Measurements from ENCODE around the gene TESPA1. TPM values are rescaled to one million over a fixed set of nuclear protein-coding genes. Genes with fewer than 3 reads are reported as not detected.

The TESPA1 gene
- total and polyA plus RNA-seq, 2 of the 8 experiments (the other 6 are each of a cell fraction or from before 2014, with no cell fraction given), result not detected

GRCh38 chr12:54961190-54961589 is 23.4 kb downstream of the TESPA1 start:
- FAIRE-seq, result no peak
- CTCF ChIA-PET (ENCODE audit: partially characterized antibody), result interaction anchor here (0.7 to 7.1 kb wide), 11 partner anchors 11 to 259 kb away, joined by 3 to 89 read pairs (median 10); partner anchors contain the start of gene MUCL1
- TF ChIP-seq FOSL1 (IDR thresholded peaks at IDR 0.05; ENCODE audit: insufficient read depth, low read depth, low read length), result no peak
- TF ChIP-seq MAFK (IDR thresholded peaks at IDR 0.05; ENCODE audit: low read depth, low read length), result no peak
- no peak for TF ChIP-seq BACH1 (IDR thresholded peaks at IDR 0.05; ENCODE audit: low read length)
- TF ChIP-seq SUZ12 (IDR thresholded peaks at IDR 0.05; ENCODE audit: low read length), result no peak
- no peak for TF ChIP-seq KDM4A (IDR thresholded peaks at IDR 0.05; ENCODE audit: low read depth, low read length, severe bottlenecking)
- TF ChIP-seq SP4 (IDR thresholded peaks at IDR 0.05; ENCODE audit: low read length), result no peak
- TF ChIP-seq TEAD4 (IDR thresholded peaks at IDR 0.05; ENCODE audit: low read depth, low read length), result no peak
- TF ChIP-seq ZNF274 (IDR thresholded peaks at IDR 0.05; ENCODE audit: borderline replicate concordance, extremely low read depth, low read length), result no peak
- TF ChIP-seq EZH2 (IDR thresholded peaks at IDR 0.05; ENCODE audit: low read depth, low read length, severe bottlenecking), result no peak
- no peak for TF ChIP-seq RNF2 (IDR thresholded peaks at IDR 0.05; ENCODE audit: borderline replicate concordance, low read depth, low read length, missing control alignments, poor library complexity, severe bottlenecking)
- TF ChIP-seq HDAC6 (IDR thresholded peaks at IDR 0.05; ENCODE audit: low read depth, low read length), result no peak
- no peak for TF ChIP-seq BRCA1 (IDR thresholded peaks at IDR 0.05; ENCODE audit: low read depth, low read length)
- no peak for TF ChIP-seq ATF2 (IDR thresholded peaks at IDR 0.05; ENCODE audit: low read length)

More at GRCh38 chr12:54961190-54961589, 23.4 kb downstream of the TESPA1 start:
- peaks cover 0 to 5% (median 0%) of the 10 kb centered on the region in 4 experiments; a peak in 2 of 7 replicates for H3K4me1 ChIP-seq (replicated peaks in 1 of 4; ENCODE audit: control insufficient read depth in 3 of 4, insufficient read depth in 4 of 4, low read length in 3 of 4)
- no peaks in the 10 kb centered on the region for H3K36me3 ChIP-seq (ENCODE audit: control insufficient read depth in 2 of 4, insufficient read depth in 4 of 4, low read length in 3 of 4)
- H3K56ac ChIP-seq (replicated peaks; ENCODE audit: insufficient read length, low read depth, low read length), result no peak overlapping the region
- H3K9ac ChIP-seq (replicated peaks in 1 of 4; ENCODE audit: extremely low read depth in 1 of 4, low read depth in 3 of 4, low read length in 3 of 4), result no peak overlapping the region
- no peak overlapping the region for H4K5ac ChIP-seq (ENCODE audit: insufficient read length, low read depth, low read length)
- H4K8ac ChIP-seq (ENCODE audit: extremely low read depth, insufficient read depth, low read length), result no peak overlapping the region
- no peak overlapping the region for H3K14ac ChIP-seq (ENCODE audit: insufficient read length)
- no peak overlapping the region for H2AFZ ChIP-seq (ENCODE audit: low read length)
- H4K20me1 ChIP-seq (replicated peaks in 1 of 2; ENCODE audit: control insufficient read depth in 1 of 2, insufficient read depth in 2 of 2, low read length in 2 of 2), result no peaks in the 10 kb centered on the region
- no peak overlapping the region for H3K27ac ChIP-seq (ENCODE audit: low read depth, low read length)
- no peak overlapping the region for H3K4me3 ChIP-seq (ENCODE audit: extremely low read depth in 1 of 4, insufficient read depth in 2 of 4, low read depth in 3 of 4, low read length in 4 of 4)
- no peak for DNase-seq (ENCODE audit: low read depth in 1 of 2, low spot score in 2 of 2)
- no peak overlapping the region for H2AK5ac ChIP-seq (ENCODE audit: low read depth, low read length)
- 81% methylated on average over 4 of the region's 4 CpGs; no CpG with 5 or more reads in 1 of the 2 experiments for WGBS, 2 experiments (ENCODE audit: extremely low coverage in 1 of 2, insufficient coverage in 1 of 2, insufficient read length in 1 of 2, insufficient replicate concordance in 2 of 2, low coverage in 1 of 2, low lambda C conversion rate in 2 of 2, missing lambda C conversion rate in 1 of 2)
- no peak overlapping the region for H3K23ac ChIP-seq (ENCODE audit: insufficient read length)
- no peaks in the 10 kb centered on the region for H3K27me3 ChIP-seq (replicated peaks in 1 of 4; ENCODE audit: control insufficient read depth in 3 of 4, extremely low read depth in 1 of 4, insufficient read depth in 3 of 4, low read length in 3 of 4)
- H3K9me3 ChIP-seq (ENCODE audit: insufficient read depth in 2 of 2, low read depth in 1 of 2, low read length in 1 of 2), result no peaks in the 10 kb centered on the region
- H4K91ac ChIP-seq (replicated peaks; ENCODE audit: insufficient read length, low read length), result no peak overlapping the region
- H2BK15ac ChIP-seq (ENCODE audit: low read length), result no peak overlapping the region
- H3K79me1 ChIP-seq (ENCODE audit: low read depth, low read length), result no peaks in the 10 kb centered on the region
- H3K23me2 ChIP-seq (ENCODE audit: low read depth, low read length), result no peaks in the 10 kb centered on the region
- no peak overlapping the region for H3K4me2 ChIP-seq (ENCODE audit: insufficient read depth in 1 of 2, low read depth in 2 of 2, low read length in 2 of 2)
- H2BK20ac ChIP-seq (ENCODE audit: low read length), result no peak overlapping the region
- H2BK120ac ChIP-seq (replicated peaks; ENCODE audit: low read depth, low read length), result no peak overlapping the region
- H3K79me2 ChIP-seq (ENCODE audit: control insufficient read depth in 1 of 2, insufficient read depth in 2 of 2, low read length in 2 of 2), result no peaks in the 10 kb centered on the region
- H3K4ac ChIP-seq (replicated peaks; ENCODE audit: insufficient read length, low read depth, low read length), result no peak overlapping the region
- no peak overlapping the region for H2BK12ac ChIP-seq (ENCODE audit: low read depth, low read length)
- no peak overlapping the region for H3K18ac ChIP-seq (ENCODE audit: extremely low read depth, low read length)
- POLR2A ChIA-PET (ENCODE audit: partially characterized antibody), result interaction anchor here (0.7 kb wide), 1 partner anchor 201 kb away, joined by 4 read pairs; no protein-coding TSS in a partner anchor
- H2BK5ac ChIP-seq (ENCODE audit: low read depth, low read length), result no peak overlapping the region
